CD14-positive monocyte (primary cell): ENCODE data around the gene PLEKHA8. TPM values are rescaled to one million over a fixed set of nuclear protein-coding genes. Genes with fewer than 3 reads are reported as not detected.

ENCODE experiments used
- DNase-seq, 3 donors: peaks; one replicate each; pipeline ENCODE4 v3.0.0-alpha.2; 2011 to 2022
- H2AFZ ChIP-seq: 2 replicates; pipeline ENCODE4 v1.6.0; 2012; ENCODE audit warnings: mild to moderate bottlenecking, low read depth, low read length, inconsistent platforms; ENCODE audit not compliant: insufficient read depth, poor library complexity, severe bottlenecking
- H3K27ac ChIP-seq, 2 donors: 1 replicate in 1 of 2; 2 replicates in 1 of 2; pipeline ENCODE4 v1.5.1; 2012 to 2013; ENCODE audit warnings: low read length in 2 of 2, control low read depth in 1 of 2, inconsistent platforms in 1 of 2, low read depth in 1 of 2, mild to moderate bottlenecking in 1 of 2
- H3K27me3 ChIP-seq, 2 donors: one replicate each; pipeline versions ENCODE4 v1.6.0 to v1.6.1; 2011 to 2013; ENCODE audit warnings: low read length in 2 of 2; ENCODE audit not compliant: control insufficient read depth in 2 of 2, insufficient read depth in 2 of 2
- H3K36me3 ChIP-seq, 2 donors: replicated peaks in 1 of 2; 1 replicate in 1 of 2; 2 replicates in 1 of 2; pipeline versions ENCODE4 v1.5.1 to v1.6.1; 2012 to 2013; ENCODE audit warnings: low read length in 2 of 2, control low read depth in 1 of 2, inconsistent platforms in 1 of 2, mild to moderate bottlenecking in 1 of 2; ENCODE audit not compliant: insufficient read depth in 2 of 2, control insufficient read depth in 1 of 2
- H3K4me1 ChIP-seq, 2 donors: 1 replicate in 1 of 2; 2 replicates in 1 of 2; pipeline versions ENCODE4 v1.5.1 to v1.6.1; 2012 to 2013; ENCODE audit warnings: low read length in 2 of 2, control low read depth in 1 of 2, inconsistent platforms in 1 of 2, mild to moderate bottlenecking in 1 of 2, moderate library complexity in 1 of 2; ENCODE audit not compliant: insufficient read depth in 2 of 2, control insufficient read depth in 1 of 2
- H3K4me2 ChIP-seq: replicated peaks from 2 replicates; pipeline ENCODE3; 2012; ENCODE audit warnings: low read length, moderate library complexity, mild to moderate bottlenecking; ENCODE audit not compliant: poor library complexity, severe bottlenecking; ENCODE audit errors: extremely low read depth
- H3K4me3 ChIP-seq, 3 experiments: fragments of 200-600 bp in 1 of 3; sonication (generic) in 1 of 3; replicated peaks in 1 of 3; 1 replicate in 2 of 3; 2 replicates in 1 of 3; pipeline ENCODE4 v1.5.1; 2011 to 2013; ENCODE audit warnings: low read length in 3 of 3, mild to moderate bottlenecking in 3 of 3, control low read depth in 2 of 3, low read depth in 2 of 3, inconsistent platforms in 1 of 3, moderate library complexity in 1 of 3
- H3K79me2 ChIP-seq: 2 replicates; pipeline ENCODE4 v1.6.0; 2012; ENCODE audit warnings: mild to moderate bottlenecking, control low read depth, inconsistent platforms, low read length, moderate library complexity; ENCODE audit not compliant: insufficient read depth
- H3K9ac ChIP-seq: 2 replicates; pipeline ENCODE4 v1.6.0; 2017; ENCODE audit warnings: low read length, mild to moderate bottlenecking; ENCODE audit not compliant: insufficient read depth, poor library complexity, severe bottlenecking
- H3K9me3 ChIP-seq, 2 donors: replicated peaks in 1 of 2; 1 replicate in 1 of 2; 2 replicates in 1 of 2; pipeline versions ENCODE4 v1.5.1 to v1.6.1; 2012 to 2013; ENCODE audit warnings: low read length in 2 of 2, control low read depth in 1 of 2; ENCODE audit not compliant: control insufficient read depth in 1 of 2, insufficient read depth in 1 of 2
- H4K20me1 ChIP-seq: 2 replicates; pipeline ENCODE4 v1.6.0; 2012; ENCODE audit warnings: mild to moderate bottlenecking, low read length, control low read depth, moderate library complexity; ENCODE audit not compliant: insufficient read depth
- H3K27ac Mint-ChIP-seq, 7 donors: one replicate each; pipeline ENCODE4 v1.8.0; 2020; ENCODE audit warnings: mild to moderate bottlenecking in 7 of 7, mixed read lengths in 7 of 7, moderate library complexity in 6 of 7, inconsistent platforms in 2 of 7
- H3K27me3 Mint-ChIP-seq, 3 donors: one replicate each; pipeline ENCODE4 v1.8.0; 2021 to 2022; ENCODE audit warnings: low read depth in 3 of 3, mild to moderate bottlenecking in 3 of 3, mixed read lengths in 3 of 3, moderate library complexity in 3 of 3, inconsistent platforms in 1 of 3
- H3K36me3 Mint-ChIP-seq, 2 donors: one replicate each; pipeline ENCODE4 v1.8.0; 2020; ENCODE audit warnings: mixed read lengths in 2 of 2, inconsistent platforms in 1 of 2, mild to moderate bottlenecking in 1 of 2
- H3K4me1 Mint-ChIP-seq: one replicate; pipeline ENCODE4 v1.8.0; 2020; ENCODE audit warnings: mild to moderate bottlenecking, mixed read lengths
- H3K4me3 Mint-ChIP-seq, 2 donors: one replicate each; pipeline ENCODE4 v1.8.0; 2020; ENCODE audit warnings: mild to moderate bottlenecking in 2 of 2, mixed read lengths in 2 of 2, moderate library complexity in 1 of 2
- H3K9me3 Mint-ChIP-seq, 7 donors: one replicate each; pipeline ENCODE4 v1.8.0; 2020 to 2022; ENCODE audit warnings: mixed read lengths in 7 of 7, mild to moderate bottlenecking in 6 of 7, moderate library complexity in 6 of 7, inconsistent platforms in 2 of 7
- WGBS: methylation state at CpG from one replicate; pipeline ENCODE4 v1.1.5; 2013; ENCODE audit warnings: missing lambda C conversion rate; ENCODE audit not compliant: insufficient coverage; 5-methylcytosine and 5-hydroxymethylcytosine counted together
- intact Hi-C, 2 donors: fragments of 100-400 bp; cut with micrococcal nuclease; formaldehyde crosslinking; loops; one replicate each; pipeline versions ENCODE4 v1.15.0 to v1.15.1; 2023
- polyA plus RNA-seq, 3 donors: library from polyadenylated mRNA; depleted of rRNA in 1 of 3; unstranded in 2 of 3; stranded (reverse) in 1 of 3; fragments of 300-500 nt in 2 of 3; fragments of >200 nt in 1 of 3; fragmentation: Illumina TruSeq in 2 of 3; gene quantifications; 1 replicate in 2 of 3; 2 replicates in 1 of 3; pipeline ENCODE4 v1.2.3, GENCODE V29; 2012 to 2021
- TF ChIP-seq, protein P1 (sequence below): fragments of 200-600 bp; IDR thresholded peaks from one replicate; pipeline ENCODE4 v1.8.0; 2022; ENCODE audit warnings: antibody characterized with exemption, mild to moderate bottlenecking

Gene PLEKHA8
- polyA plus RNA-seq, 3 donors = 2.4 to 2.7 (median 2.6) TPM

DNA sequence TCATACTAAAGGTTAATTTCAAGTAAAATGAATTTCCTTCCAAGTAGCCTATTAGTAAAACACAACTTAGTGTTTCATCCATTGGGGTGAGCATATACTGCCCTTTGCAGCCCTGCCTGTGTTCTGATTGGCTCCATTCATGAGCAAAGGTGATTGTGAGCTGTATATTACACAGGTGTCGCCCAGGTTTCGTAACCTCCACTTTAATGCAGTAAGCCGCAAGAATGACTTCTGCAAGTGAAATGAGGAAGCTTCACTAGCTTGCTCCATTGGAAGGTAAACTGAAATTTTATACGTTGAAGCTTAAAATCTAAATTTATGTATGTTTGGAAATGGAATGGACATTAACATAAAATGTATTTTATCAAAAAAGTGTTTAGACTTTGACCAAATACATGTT, 131.0 kb downstream of the PLEKHA8 start:
- H3K9ac ChIP-seq = no peak overlapping the region
- Mint-ChIP-seq H3K27me3 (peaks cover 0 to 1% (median 0%) of the 10 kb centered on the region in 3 donors), H3K9me3 (no peaks in the 10 kb centered on the region), H3K4me1 (peaks cover 68% of the 10 kb centered on the region), H3K4me3 (peak overlapping the region in 1 of 2 donors; percentile 77), H3K27ac (peak overlapping the region; percentile 2 to 82 (median 73)), H3K36me3 (peaks cover 0 to 3% of the 10 kb centered on the region in 2 donors)
- intact Hi-C loops = loop anchor here in 1 of 2 donors (5.0 kb wide), 1 partner anchor 253 kb away; no protein-coding TSS in a partner anchor
- H2AFZ ChIP-seq = no peak overlapping the region
- peak overlapping the region in 1 of 3 experiments; percentile 29 for H3K4me3 ChIP-seq
- no peaks in the 10 kb centered on the region for H3K27me3 ChIP-seq
- peak; percentile 18 to 58 (median 56) for DNase-seq
- H3K79me2 ChIP-seq = no peaks in the 10 kb centered on the region
- H3K4me1 ChIP-seq = peaks cover 44% of the 10 kb centered on the region in 2 donors
- H4K20me1 ChIP-seq = no peaks in the 10 kb centered on the region
- H3K9me3 ChIP-seq = no peaks in the 10 kb centered on the region
- H3K36me3 ChIP-seq = no peaks in the 10 kb centered on the region
- TF ChIP-seq, protein P1, sequence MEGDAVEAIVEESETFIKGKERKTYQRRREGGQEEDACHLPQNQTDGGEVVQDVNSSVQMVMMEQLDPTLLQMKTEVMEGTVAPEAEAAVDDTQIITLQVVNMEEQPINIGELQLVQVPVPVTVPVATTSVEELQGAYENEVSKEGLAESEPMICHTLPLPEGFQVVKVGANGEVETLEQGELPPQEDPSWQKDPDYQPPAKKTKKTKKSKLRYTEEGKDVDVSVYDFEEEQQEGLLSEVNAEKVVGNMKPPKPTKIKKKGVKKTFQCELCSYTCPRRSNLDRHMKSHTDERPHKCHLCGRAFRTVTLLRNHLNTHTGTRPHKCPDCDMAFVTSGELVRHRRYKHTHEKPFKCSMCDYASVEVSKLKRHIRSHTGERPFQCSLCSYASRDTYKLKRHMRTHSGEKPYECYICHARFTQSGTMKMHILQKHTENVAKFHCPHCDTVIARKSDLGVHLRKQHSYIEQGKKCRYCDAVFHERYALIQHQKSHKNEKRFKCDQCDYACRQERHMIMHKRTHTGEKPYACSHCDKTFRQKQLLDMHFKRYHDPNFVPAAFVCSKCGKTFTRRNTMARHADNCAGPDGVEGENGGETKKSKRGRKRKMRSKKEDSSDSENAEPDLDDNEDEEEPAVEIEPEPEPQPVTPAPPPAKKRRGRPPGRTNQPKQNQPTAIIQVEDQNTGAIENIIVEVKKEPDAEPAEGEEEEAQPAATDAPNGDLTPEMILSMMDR = no peak
- peak overlapping the region; percentile 29 for H3K4me2 ChIP-seq
- peak overlapping the region in 1 of 2 donors; percentile 68 for H3K27ac ChIP-seq
- WGBS = 0% methylated on average over 3 of the region's 4 CpGs

DNA sequence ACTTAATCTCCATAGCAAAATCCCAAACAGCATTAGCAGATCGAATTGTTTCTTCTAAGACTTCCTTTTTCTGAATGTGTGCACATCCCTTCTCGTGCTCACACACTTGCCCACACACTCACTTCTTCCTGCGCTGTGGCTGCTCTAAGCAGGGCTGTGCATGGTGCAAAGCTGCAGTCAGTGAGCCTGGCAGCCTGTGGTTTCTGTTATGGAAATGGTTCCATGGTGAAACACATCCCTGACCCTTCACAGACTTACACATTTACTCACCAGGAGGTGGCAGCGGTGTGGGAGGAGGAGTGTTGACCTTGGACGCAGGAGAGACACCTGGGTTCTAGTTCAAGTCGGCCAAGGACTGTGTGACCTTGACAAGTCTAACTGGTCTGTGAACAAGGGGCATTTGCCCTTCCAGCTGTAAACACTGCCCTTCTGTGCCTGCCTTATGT, 131.5 kb downstream of the PLEKHA8 start:
- TF ChIP-seq, protein P1 = no peak
- intact Hi-C loops = loop anchor here (5.0 to 10.0 kb wide), 5 partner anchors 65 to 265 kb away; partner anchors contain the start of gene ZNRF2 (in 1 of the 2)
- Histone ChIP-seq H2AFZ (peak overlapping the region; percentile 6), H3K9me3 (no peaks in the 10 kb centered on the region), H3K4me1 (peaks cover 49% of the 10 kb centered on the region in 2 donors), H3K36me3 (no peaks in the 10 kb centered on the region), H3K27ac (peak overlapping the region; percentile 61 to 68), H3K4me2 (peak overlapping the region; percentile 29), H4K20me1 (no peaks in the 10 kb centered on the region), H3K9ac (no peak overlapping the region), H3K4me3 (peak overlapping the region in 1 of 3 experiments; percentile 29), H3K79me2 (no peaks in the 10 kb centered on the region), H3K27me3 (no peaks in the 10 kb centered on the region)
- DNase-seq = peak; percentile 75 to 83 (median 80)
- no peaks in the 10 kb centered on the region for H3K9me3 Mint-ChIP-seq
- peak overlapping the region; percentile 41 to 77 for H3K4me3 Mint-ChIP-seq
- WGBS = 0% methylated on average over 4 of the region's 6 CpGs
- H3K27ac Mint-ChIP-seq = peak overlapping the region; percentile 2 to 82 (median 73)
- H3K27me3 Mint-ChIP-seq = peaks cover 0 to 1% (median 0%) of the 10 kb centered on the region in 3 donors
- peaks cover 0 to 3% of the 10 kb centered on the region in 2 donors for H3K36me3 Mint-ChIP-seq
- H3K4me1 Mint-ChIP-seq = peaks cover 68% of the 10 kb centered on the region
